H1 (cell line): ENCODE measurements around the gene NINJ2. TPM values are rescaled to one million over a fixed set of nuclear protein-coding genes. Genes with fewer than 3 reads are reported as not detected.

Experiments
- BACH1 ChIP-seq: IDR thresholded peaks from 2 replicates; pipeline ENCODE4 v1.6.1; 2012; ENCODE audit warnings: low read length, improper control_type of control experiment
- CHD1 ChIP-seq: IDR thresholded peaks from 2 replicates; pipeline ENCODE4 v1.6.1; 2012; ENCODE audit warnings: low read depth, low read length, improper control_type of control experiment
- SIX5 ChIP-seq: IDR thresholded peaks from 2 replicates; pipeline ENCODE4 v1.6.1; 2011; ENCODE audit warnings: mild to moderate bottlenecking, low read depth, low read length
- ZNF274 ChIP-seq: IDR thresholded peaks from 2 replicates; pipeline ENCODE4 v1.7.0; 2012; ENCODE audit warnings: low read length, borderline replicate concordance; ENCODE audit errors: extremely low read depth
- polyA plus RNA-seq, 7 experiments: library from polyadenylated mRNA; depleted of rRNA in 3 of 7; stranded (reverse) in 5 of 7; unstranded in 2 of 7; fragments of >200 nt in 5 of 7; fragments of 200-250 nt in 2 of 7; gene quantifications; 1 replicate in 5 of 7; 2 replicates in 1 of 7; 4 replicates in 1 of 7; pipeline versions ENCODE4 v1.2.1 to v1.2.3, GENCODE V29; 2011 to 2013; ENCODE audit warnings: missing spikeins in 2 of 7, mixed read lengths in 2 of 7
- total RNA-seq: library from RNA; stranded (reverse); fragmentation: NEBNext Ultra II Directional; extraction: Animal tissue kit (Norgen Biotek cat#: 25700); gene quantifications from 2 replicates; pipeline ENCODE4 v1.2.1, GENCODE V29; 2021
- TF ChIP-seq, protein P1 (sequence below): IDR thresholded peaks from 2 replicates; pipeline ENCODE4 v1.6.1; 2012; ENCODE audit warnings: low read length, inconsistent platforms
- TF ChIP-seq, protein P2 (sequence below): IDR thresholded peaks from 2 replicates; pipeline ENCODE4 v1.6.1; 2012; ENCODE audit warnings: inconsistent platforms

NINJ2 gene
- total and polyA plus RNA-seq, 2 of the 8 experiments (the other 6 are each of a cell fraction or from before 2014, with no cell fraction given) = 1.4 TPM; not detected in 1

DNA sequence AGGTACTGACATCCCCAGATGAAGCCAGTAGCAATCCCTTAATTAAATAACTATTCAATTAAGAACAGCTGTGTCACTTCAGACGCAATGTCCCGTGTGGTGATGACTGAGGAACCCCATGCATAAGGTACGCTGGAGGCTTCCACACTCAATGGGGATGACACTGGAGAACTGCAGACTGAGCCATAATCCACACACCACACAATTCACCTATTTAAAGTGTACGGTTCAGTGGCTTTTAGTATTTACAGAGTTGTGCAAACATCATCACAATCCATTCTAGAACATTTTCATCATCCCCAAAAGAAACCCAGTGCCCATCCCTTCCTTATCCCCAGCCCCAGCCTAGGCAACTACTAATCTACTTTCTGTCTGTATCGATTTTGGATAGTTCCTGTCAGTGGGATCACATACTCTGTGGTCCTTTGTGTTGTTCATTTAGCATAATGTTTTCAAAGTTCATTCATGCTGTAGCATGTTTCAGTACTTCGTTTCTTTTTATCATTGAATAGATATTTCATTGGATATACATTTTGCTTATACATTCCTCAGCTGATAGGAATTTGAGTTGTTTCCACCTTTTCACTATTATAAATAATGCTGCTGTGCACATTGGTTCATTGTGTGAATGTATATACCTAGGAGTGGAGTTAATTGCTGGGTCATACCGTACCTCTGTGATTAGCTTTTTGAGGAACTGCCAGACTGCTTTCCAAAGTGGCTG lies 61.1 kb downstream of the NINJ2 start (continued):
- TF ChIP-seq, protein P1, sequence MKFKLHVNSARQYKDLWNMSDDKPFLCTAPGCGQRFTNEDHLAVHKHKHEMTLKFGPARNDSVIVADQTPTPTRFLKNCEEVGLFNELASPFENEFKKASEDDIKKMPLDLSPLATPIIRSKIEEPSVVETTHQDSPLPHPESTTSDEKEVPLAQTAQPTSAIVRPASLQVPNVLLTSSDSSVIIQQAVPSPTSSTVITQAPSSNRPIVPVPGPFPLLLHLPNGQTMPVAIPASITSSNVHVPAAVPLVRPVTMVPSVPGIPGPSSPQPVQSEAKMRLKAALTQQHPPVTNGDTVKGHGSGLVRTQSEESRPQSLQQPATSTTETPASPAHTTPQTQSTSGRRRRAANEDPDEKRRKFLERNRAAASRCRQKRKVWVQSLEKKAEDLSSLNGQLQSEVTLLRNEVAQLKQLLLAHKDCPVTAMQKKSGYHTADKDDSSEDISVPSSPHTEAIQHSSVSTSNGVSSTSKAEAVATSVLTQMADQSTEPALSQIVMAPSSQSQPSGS = no peak
- TF ChIP-seq CHD1 (no peak), SIX5 (no peak), BACH1 (no peak), ZNF274 (no peak)
- TF ChIP-seq, protein P2, sequence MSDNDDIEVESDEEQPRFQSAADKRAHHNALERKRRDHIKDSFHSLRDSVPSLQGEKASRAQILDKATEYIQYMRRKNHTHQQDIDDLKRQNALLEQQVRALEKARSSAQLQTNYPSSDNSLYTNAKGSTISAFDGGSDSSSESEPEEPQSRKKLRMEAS = no peak
